Activated CD4-positive, alpha-beta memory T cell treated with anti-CD3 and anti-CD28 coated beads for 36 hours (primary cell): ENCODE measurements around the gene HNRNPA2B1. TPM values are rescaled to one million over a fixed set of nuclear protein-coding genes. Genes with fewer than 3 reads are reported as not detected.
"Not testable (repeated sequence)": the region's sequence is repeated elsewhere in the genome, so short reads cannot be mapped to it uniquely, and the experiment has no call there.

ENCODE experiments used
- CTCF ChIA-PET: fragments of 350-600 bp; sonication (Branson Sonifier 250); formaldehyde crosslinking; loops from one replicate; lab custom pipeline; 2021; ENCODE audit warnings: antibody characterized with exemption, inconsistent platforms; lab: Charles Lee
- POLR2A ChIA-PET: fragments of 350-600 bp; sonication (Branson Sonifier 250); formaldehyde crosslinking; loops from one replicate; lab custom pipeline; 2021; ENCODE audit warnings: antibody characterized with exemption; lab: Charles Lee
- DNase-seq: peaks from one replicate; pipeline ENCODE4 v3.0.0-alpha.2; 2020
- H3K27ac Mint-ChIP-seq: one replicate; pipeline ENCODE4 v1.8.0; 2021; ENCODE audit warnings: mixed read lengths
- H3K27me3 Mint-ChIP-seq: one replicate; pipeline ENCODE4 v1.8.0; 2021; ENCODE audit warnings: mixed read lengths
- H3K36me3 Mint-ChIP-seq: one replicate; pipeline ENCODE4 v1.8.0; 2021; ENCODE audit warnings: mixed read lengths
- H3K4me1 Mint-ChIP-seq: one replicate; pipeline ENCODE4 v1.8.0; 2021; ENCODE audit warnings: low read depth, mixed read lengths
- H3K4me3 Mint-ChIP-seq: one replicate; pipeline ENCODE4 v1.8.0; 2021; ENCODE audit warnings: mild to moderate bottlenecking, mixed read lengths
- H3K9me3 Mint-ChIP-seq: one replicate; pipeline ENCODE4 v1.8.0; 2021; ENCODE audit warnings: mixed read lengths
- intact Hi-C: fragments of 100-400 bp; cut with micrococcal nuclease; formaldehyde crosslinking; loops from one replicate; pipeline ENCODE4 v1.15.1; 2023
- total RNA-seq, 2 experiments: library from RNA; stranded (reverse); gene quantifications; one replicate each; pipeline ENCODE4 v1.2.3, GENCODE V29; 2021

Gene HNRNPA2B1
- total RNA-seq, 2 experiments from 2014 or later = 906 to 929 TPM

DNA sequence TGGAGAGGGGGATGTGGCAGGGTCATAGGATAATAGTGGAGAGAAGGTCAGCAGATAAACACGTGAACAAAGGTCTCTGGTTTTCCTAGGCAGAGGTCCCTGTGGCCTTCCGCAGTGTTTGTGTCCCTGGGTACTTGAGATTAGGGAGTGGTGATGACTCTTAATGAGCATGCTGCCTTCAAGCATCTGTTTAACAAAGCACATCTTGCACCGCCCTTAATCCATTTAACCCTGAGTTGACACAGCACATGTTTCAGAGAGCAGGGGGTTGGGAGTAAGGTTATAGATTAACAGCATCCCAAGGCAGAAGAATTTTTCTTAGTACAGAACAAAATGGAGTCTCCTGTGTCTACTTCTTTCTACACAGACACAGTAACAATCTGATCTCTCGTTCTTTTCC lies 24.6 kb downstream of the HNRNPA2B1 start:
- DNase-seq, H3K27ac Mint-ChIP-seq, intact Hi-C loops, H3K27me3 Mint-ChIP-seq, POLR2A ChIA-PET, CTCF ChIA-PET, H3K4me3 Mint-ChIP-seq, H3K9me3 Mint-ChIP-seq: not testable (repeated sequence)
- Mint-ChIP-seq H3K4me1 (peaks cover 20% of the 10 kb centered on the region), H3K36me3 (peaks cover 15% of the 10 kb centered on the region)

GRCh38 chr7:26172048-26172447 lies 28.5 kb downstream of the HNRNPA2B1 start:
- intact Hi-C loops = no loop called here
- H3K27ac Mint-ChIP-seq = no peak overlapping the region
- ChIA-PET POLR2A (interaction anchor here (1.0 kb wide), 2 partner anchors 8 to 19 kb away, joined by 3 to 5 read pairs; no protein-coding TSS in a partner anchor), CTCF (interaction anchor here (0.5 to 1.2 kb wide), 3 partner anchors 15 to 92 kb away, joined by 3 read pairs; partner anchors contain the start of gene NFE2L3)
- H3K9me3 Mint-ChIP-seq = no peaks in the 10 kb centered on the region
- peaks cover 17% of the 10 kb centered on the region for H3K4me1 Mint-ChIP-seq
- no peak for DNase-seq
- no peak overlapping the region for H3K4me3 Mint-ChIP-seq
- H3K27me3 Mint-ChIP-seq = no peaks in the 10 kb centered on the region
- peaks cover 24% of the 10 kb centered on the region for H3K36me3 Mint-ChIP-seq

DNA sequence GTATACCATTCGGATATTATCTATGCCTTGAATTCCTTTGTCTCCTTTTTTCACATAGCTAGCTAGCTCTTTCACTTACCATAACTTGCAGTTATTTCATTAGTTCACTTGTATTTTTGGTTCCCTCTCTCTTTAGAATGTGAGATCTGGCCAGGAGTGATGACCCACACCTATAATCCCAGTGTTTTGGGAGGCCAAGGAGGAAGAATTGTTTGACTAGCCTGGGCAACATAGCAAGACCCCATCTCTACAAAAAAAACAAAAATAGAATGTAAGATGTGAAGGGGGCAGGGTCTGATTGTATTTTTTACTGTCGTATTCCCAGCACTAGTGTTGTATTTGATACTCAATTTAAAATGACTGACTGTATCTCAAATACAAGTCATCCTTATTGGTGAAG lies 28.9 kb downstream of the HNRNPA2B1 start:
- no peak for DNase-seq
- Mint-ChIP-seq H3K4me3 (no peak overlapping the region), H3K27ac (no peak overlapping the region), H3K9me3 (no peaks in the 10 kb centered on the region), H3K4me1 (peaks cover 22% of the 10 kb centered on the region), H3K36me3 (peaks cover 24% of the 10 kb centered on the region), H3K27me3 (no peaks in the 10 kb centered on the region)
- ChIA-PET CTCF (interaction anchor here (0.5 to 1.2 kb wide), 3 partner anchors 15 to 92 kb away, joined by 3 read pairs; partner anchors contain the start of gene NFE2L3), POLR2A (interaction anchor here (1.0 kb wide), 2 partner anchors 9 to 20 kb away, joined by 3 to 5 read pairs; no protein-coding TSS in a partner anchor)
- intact Hi-C loops = no loop called here

DNA sequence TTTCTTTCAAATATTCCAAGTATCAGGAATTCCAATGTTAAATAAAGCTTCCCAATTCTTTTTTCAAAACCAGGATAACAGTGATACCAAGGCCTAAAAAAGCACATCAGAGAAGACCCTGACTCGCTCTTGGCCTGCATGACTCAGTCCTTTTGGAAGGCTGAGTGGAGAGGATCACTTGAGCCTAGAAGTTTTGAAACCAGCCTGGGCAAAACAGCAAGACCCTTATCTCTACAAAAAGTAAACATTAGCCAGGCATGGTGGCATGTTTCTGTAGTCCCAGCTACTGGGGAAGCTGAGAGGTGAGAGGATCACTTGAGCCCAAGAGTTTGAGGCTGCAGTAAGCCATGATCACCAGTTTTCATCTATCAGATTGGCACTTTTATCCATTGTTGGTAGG lies 29.9 kb downstream of the HNRNPA2B1 start:
- Mint-ChIP-seq H3K4me1 (peaks cover 31% of the 10 kb centered on the region), H3K36me3 (peaks cover 24% of the 10 kb centered on the region)

GRCh38 chr7:26169271-26169670 lies 31.3 kb downstream of the HNRNPA2B1 start:
- no peaks in the 10 kb centered on the region for H3K27me3 Mint-ChIP-seq
- DNase-seq = no peak
- peaks cover under 1% of the 10 kb centered on the region for H3K9me3 Mint-ChIP-seq
- ChIA-PET POLR2A (no interaction called here), CTCF (no interaction called here)
- H3K4me3 Mint-ChIP-seq = no peak overlapping the region
- peaks cover 35% of the 10 kb centered on the region for H3K4me1 Mint-ChIP-seq
- peaks cover 24% of the 10 kb centered on the region for H3K36me3 Mint-ChIP-seq
- intact Hi-C loops = no loop called here
- H3K27ac Mint-ChIP-seq = no peak overlapping the region

More for the DNA sequence above, 29.9 kb downstream of the HNRNPA2B1 start:
- intact Hi-C loops = no loop called here
- ChIA-PET CTCF (no interaction called here), POLR2A (no interaction called here)
- H3K9me3 Mint-ChIP-seq = no peaks in the 10 kb centered on the region
- H3K27ac Mint-ChIP-seq = no peak overlapping the region
- H3K27me3 Mint-ChIP-seq = no peaks in the 10 kb centered on the region
- DNase-seq = no peak
- H3K4me3 Mint-ChIP-seq = no peak overlapping the region

DNA sequence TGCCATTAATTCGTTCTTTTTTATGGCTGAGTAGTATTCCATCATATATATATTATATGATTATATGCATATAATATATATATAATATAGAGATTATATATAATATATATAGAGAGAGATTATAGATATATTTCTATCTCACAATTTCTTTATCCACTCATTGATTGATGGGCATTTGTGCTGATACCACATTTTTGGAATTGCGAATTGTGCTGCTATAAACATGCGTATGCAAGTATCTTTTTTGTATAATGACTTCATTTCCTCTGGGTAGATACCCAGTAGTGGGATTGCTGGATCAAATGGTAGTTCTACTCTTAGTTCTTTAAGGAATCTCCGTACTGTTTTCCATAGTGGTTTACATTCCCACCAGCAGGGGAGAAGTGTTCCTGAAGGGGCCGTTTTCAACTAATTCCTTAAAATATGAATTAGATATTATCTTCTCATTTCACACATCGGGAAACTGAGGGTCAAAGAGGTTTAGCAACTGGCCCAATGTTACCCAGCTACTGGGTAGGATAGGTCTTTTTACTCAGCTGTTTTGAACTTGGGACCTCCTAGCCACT lies 32.0 kb downstream of the HNRNPA2B1 start:
- CTCF ChIA-PET = no interaction called here
- peaks cover 6% of the 10 kb centered on the region for H3K9me3 Mint-ChIP-seq
- H3K36me3 Mint-ChIP-seq = peaks cover 24% of the 10 kb centered on the region

DNA sequence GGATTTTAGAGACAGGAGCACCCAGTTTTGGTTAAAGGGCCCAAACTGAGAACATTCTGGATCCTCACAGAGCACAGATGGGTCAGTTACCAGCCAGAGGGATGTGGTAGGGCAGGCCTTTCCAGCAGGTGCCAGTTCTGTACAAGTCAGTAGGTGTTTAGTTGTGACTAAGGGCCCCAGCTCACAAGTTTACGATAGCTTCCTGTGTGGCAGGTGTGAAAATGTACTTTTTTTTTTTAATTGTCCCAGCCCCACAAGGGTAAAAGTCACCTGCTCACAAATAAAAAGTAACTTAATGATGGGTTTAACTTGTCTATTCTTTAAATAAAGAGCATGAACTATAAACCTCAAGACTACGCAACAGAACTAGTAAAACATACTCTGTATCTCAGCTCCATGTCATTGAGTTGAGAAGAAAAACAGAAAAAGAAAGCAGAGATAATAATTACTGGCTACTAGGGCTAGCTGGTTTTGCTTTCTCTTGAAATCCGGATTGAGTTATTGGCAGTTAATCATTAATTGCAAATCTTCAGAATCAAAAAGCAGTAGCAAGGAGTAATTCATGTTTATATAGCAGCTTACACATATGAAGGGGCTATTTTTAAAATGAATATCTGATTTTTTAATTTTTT lies 33.1 kb downstream of the HNRNPA2B1 start:
- peak overlapping the region; percentile 94 for H3K27ac Mint-ChIP-seq
- CTCF ChIA-PET = interaction anchor here (0.6 to 2.6 kb wide), 9 partner anchors 11 to 500 kb away, joined by 3 to 18 read pairs (median 6); partner anchors contain the start of gene NFE2L3
- peaks cover 27% of the 10 kb centered on the region for H3K36me3 Mint-ChIP-seq
- H3K4me1 Mint-ChIP-seq = peaks cover 48% of the 10 kb centered on the region
- POLR2A ChIA-PET = interaction anchor here (0.7 to 2.9 kb wide), 10 partner anchors 9 to 199 kb away, joined by 4 to 38 read pairs (median 5); partner anchors contain the start of gene NFE2L3
- peak overlapping the region; percentile 11 for H3K4me3 Mint-ChIP-seq
- H3K9me3 Mint-ChIP-seq = peaks cover 6% of the 10 kb centered on the region
- no peaks in the 10 kb centered on the region for H3K27me3 Mint-ChIP-seq
- DNase-seq = peak; percentile 65
- intact Hi-C loops = loop anchor here (1.0 to 2.0 kb wide), 4 partner anchors 11 to 77 kb away; partner anchors contain the start of gene NFE2L3

More for the DNA sequence above, 32.0 kb downstream of the HNRNPA2B1 start:
- DNase-seq = no peak
- Mint-ChIP-seq H3K27ac (no peak overlapping the region), H3K4me3 (no peak overlapping the region), H3K27me3 (no peaks in the 10 kb centered on the region), H3K4me1 (peaks cover 37% of the 10 kb centered on the region)
- POLR2A ChIA-PET = interaction anchor here (1.5 to 2.9 kb wide), 2 partner anchors 13 to 14 kb away, joined by 5 to 38 read pairs; no protein-coding TSS in a partner anchor
- intact Hi-C loops = no loop called here

DNA sequence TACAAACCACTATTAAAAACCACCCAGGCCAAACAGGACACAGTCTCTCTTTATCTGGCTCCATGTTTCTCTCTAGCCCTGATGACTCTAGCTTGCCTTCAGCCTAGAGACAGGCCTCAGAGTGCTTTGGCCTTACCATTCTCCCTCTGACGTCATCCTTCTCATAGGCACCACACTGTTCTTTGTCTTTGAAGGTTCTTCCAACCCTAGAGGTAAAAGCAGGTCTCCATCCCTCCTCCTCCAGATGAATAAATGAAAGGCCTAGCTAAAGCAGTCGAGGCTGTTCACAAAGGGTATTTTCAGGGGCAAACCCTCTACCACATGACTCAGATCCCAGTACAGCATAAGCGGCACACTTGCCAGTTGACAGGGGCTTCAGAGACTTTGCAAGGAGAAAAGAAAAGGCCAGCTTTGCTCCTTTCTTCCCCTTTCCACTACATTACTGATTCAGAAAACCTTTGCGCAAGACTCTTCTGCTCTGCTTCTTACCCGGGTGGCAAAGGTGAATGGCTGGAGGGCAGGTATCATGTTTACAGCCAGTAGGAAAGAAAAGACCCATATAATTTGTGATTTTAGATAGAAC lies 33.8 kb downstream of the HNRNPA2B1 start:
- ChIA-PET CTCF (interaction anchor here (0.6 to 2.6 kb wide), 10 partner anchors 11 to 501 kb away, joined by 3 to 18 read pairs (median 6); partner anchors contain the start of gene NFE2L3), POLR2A (interaction anchor here (0.8 to 2.9 kb wide), 11 partner anchors 8 to 198 kb away, joined by 3 to 38 read pairs (median 5); partner anchors contain the start of gene NFE2L3)
- peak overlapping the region; percentile 11 for H3K4me3 Mint-ChIP-seq
- peak overlapping the region; percentile 94 for H3K27ac Mint-ChIP-seq
- peak; percentile 60 for DNase-seq
- intact Hi-C loops = loop anchor here (1.0 to 2.0 kb wide), 5 partner anchors 10 to 198 kb away; partner anchors contain the start of gene NFE2L3
- H3K9me3 Mint-ChIP-seq = peaks cover 6% of the 10 kb centered on the region
- no peaks in the 10 kb centered on the region for H3K27me3 Mint-ChIP-seq
- peaks cover 52% of the 10 kb centered on the region for H3K4me1 Mint-ChIP-seq
- H3K36me3 Mint-ChIP-seq = peaks cover 23% of the 10 kb centered on the region

DNA sequence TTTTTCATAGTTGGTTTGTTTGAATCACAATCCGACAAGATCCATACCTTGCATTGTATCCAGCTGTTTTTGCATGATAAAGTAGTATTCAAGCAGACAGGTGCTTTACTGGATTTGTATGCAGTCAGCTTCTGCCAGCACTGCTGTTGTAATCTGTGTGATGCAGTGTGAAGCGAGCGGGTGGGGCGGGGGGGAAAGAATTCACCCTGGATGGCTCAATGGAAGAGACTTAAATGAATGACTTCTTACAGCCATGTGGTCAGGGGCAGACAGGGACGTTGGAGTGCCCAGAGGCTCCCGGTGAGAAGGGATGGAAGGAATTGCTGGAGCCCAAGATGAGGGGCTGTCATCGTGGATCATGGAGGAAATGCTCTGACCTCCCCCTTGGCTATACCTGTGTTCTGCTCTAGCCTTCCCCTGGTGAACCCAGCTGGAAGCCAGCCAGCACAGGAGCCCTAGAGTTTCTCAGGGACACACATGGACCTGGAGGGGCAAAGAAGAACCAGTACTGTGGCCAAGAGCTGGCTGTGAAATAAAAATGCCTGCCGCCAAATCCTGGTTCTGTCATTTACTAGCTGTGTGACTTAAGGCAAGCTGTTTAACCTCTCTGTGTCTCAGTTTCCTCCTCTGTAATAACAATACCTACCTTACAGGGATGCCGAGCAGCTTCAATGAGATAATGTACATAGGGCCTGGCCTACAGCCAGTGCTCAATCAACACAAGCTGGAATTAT lies 34.4 kb downstream of the HNRNPA2B1 start:
- intact Hi-C loops = loop anchor here (1.0 to 2.0 kb wide), 3 partner anchors 13 to 198 kb away; partner anchors contain the start of gene NFE2L3
- H3K27ac Mint-ChIP-seq = peak overlapping the region; percentile 94
- no peak for DNase-seq
- peaks cover 19% of the 10 kb centered on the region for H3K36me3 Mint-ChIP-seq
- H3K27me3 Mint-ChIP-seq = no peaks in the 10 kb centered on the region
- H3K9me3 Mint-ChIP-seq = peaks cover 6% of the 10 kb centered on the region
- ChIA-PET CTCF (interaction anchor here (0.6 to 2.6 kb wide), 7 partner anchors 10 to 273 kb away, joined by 3 to 18 read pairs (median 6); partner anchors contain the start of gene NFE2L3), POLR2A (interaction anchor here (0.8 to 2.9 kb wide), 10 partner anchors 8 to 198 kb away, joined by 3 to 38 read pairs (median 5); partner anchors contain the start of gene NFE2L3)
- peaks cover 55% of the 10 kb centered on the region for H3K4me1 Mint-ChIP-seq
- peak overlapping the region; percentile 11 for H3K4me3 Mint-ChIP-seq

DNA sequence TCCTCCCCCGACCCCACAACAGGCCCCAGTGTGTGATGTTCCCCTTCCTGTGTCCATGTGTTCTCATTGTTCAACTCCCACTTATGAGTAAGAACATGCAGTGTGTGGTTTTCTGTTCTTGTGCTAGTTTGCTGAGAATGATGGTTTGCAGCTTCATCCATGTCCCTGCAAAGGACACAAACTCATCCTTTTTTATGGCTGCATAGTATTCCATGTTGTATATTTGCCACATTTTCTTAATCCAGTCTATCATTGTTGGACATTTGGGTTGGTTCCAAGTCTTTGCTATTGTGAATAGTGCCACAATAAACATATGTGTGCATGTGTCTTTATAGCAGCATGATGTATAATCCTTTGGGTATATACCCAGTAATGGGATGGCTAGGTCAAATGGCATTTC lies 36.7 kb downstream of the HNRNPA2B1 start:
- H3K27ac Mint-ChIP-seq, intact Hi-C loops, H3K4me3 Mint-ChIP-seq, CTCF ChIA-PET, H3K9me3 Mint-ChIP-seq, DNase-seq, H3K27me3 Mint-ChIP-seq, POLR2A ChIA-PET: not testable (repeated sequence)
- H3K4me1 Mint-ChIP-seq = peaks cover 72% of the 10 kb centered on the region
- peaks cover 15% of the 10 kb centered on the region for H3K36me3 Mint-ChIP-seq

DNA sequence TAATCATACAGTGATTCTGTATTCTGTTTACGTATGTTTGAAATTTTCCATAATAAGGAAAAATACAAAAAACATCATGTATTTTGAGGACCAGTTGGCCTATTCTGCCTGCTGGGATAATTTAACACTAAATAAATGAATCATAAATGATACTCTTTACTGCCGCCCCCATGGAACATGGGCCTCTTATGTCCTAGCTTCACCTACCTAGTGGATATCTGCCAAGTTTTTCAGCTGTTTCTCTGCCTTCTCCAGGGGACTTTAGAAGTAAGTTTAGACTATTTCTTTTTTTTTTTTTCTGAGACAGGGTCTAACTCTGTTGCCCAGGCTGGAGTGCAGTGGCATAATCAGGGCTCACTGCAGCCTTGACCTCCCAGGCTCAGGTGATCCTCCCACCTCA lies 38.1 kb downstream of the HNRNPA2B1 start:
- ChIA-PET CTCF (interaction anchor here (1.1 to 1.5 kb wide), 3 partner anchors 12 to 71 kb away, joined by 3 to 6 read pairs (median 4); no protein-coding TSS in a partner anchor), POLR2A (interaction anchor here (0.6 to 1.0 kb wide), 3 partner anchors 18 to 30 kb away, joined by 3 to 4 read pairs (median 3); no protein-coding TSS in a partner anchor)
- H3K27me3 Mint-ChIP-seq = no peaks in the 10 kb centered on the region
- intact Hi-C loops = no loop called here
- no peak overlapping the region for H3K27ac Mint-ChIP-seq
- no peak overlapping the region for H3K4me3 Mint-ChIP-seq
- H3K36me3 Mint-ChIP-seq = peaks cover 13% of the 10 kb centered on the region
- peaks cover 6% of the 10 kb centered on the region for H3K9me3 Mint-ChIP-seq
- no peak for DNase-seq
- H3K4me1 Mint-ChIP-seq = peaks cover 81% of the 10 kb centered on the region
